ENCODE data around the gene EFNA3. TPM values are rescaled to one million over a fixed set of nuclear protein-coding genes. Genes with fewer than 3 reads are reported as not detected.

Gene EFNA3
- total and polyA plus RNA-seq, 2 of the 4 experiments (the other 2 are of a cell fraction): 0.72 to 1.6 TPM

DNA sequence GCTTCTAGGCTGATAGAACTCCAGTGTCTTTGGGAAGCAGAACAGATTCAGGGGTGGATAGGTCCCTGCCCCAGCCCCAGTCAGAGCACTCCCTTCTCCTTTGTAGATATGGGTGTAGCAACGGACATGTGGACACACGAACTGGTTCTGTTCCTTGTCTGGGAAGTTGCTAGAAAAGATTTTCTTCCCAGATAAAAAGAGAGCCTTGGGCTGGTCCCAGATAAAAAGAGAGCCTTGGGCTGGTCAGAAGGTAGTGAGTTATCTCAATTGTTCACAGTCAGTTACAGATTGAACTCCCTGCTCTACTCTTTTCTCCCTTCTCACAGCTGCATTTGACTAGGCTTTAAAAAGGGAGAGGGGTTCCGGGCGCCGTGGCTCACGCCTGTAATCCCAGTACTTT, 41.6 kb downstream of the EFNA3 start:
- no peak overlapping the region for H2AK5ac ChIP-seq (ENCODE audit: low read depth, low read length)
- no peak overlapping the region for H3K18ac ChIP-seq (ENCODE audit: low read depth, low read length)
- H4K5ac ChIP-seq (ENCODE audit: low read depth, low read length): no peak overlapping the region
- no peak overlapping the region for H2BK120ac ChIP-seq (ENCODE audit: low read depth, low read length)
- no peak overlapping the region for H2AK9ac ChIP-seq (replicated peaks; ENCODE audit: low read depth, low read length, poor library complexity)
- H3K14ac ChIP-seq (replicated peaks; ENCODE audit: low read depth, low read length): no peak overlapping the region
- in situ Hi-C loops (cut with MboI; ENCODE audit: low sequenced_read_pairs): no loop called here
- no peak for ATAC-seq (ENCODE audit: low read depth)
- H3K36me3 ChIP-seq (ENCODE audit: control insufficient read depth, insufficient read depth, low read length): no peaks in the 10 kb centered on the region
- H4K8ac ChIP-seq (ENCODE audit: low read depth in 2 of 2, low read length in 2 of 2): no peak overlapping the region
- no peak overlapping the region for H3K4me3 ChIP-seq (ENCODE audit: insufficient read depth, low read depth, low read length)
- H3K9ac ChIP-seq (ENCODE audit: low read depth, low read length): no peak overlapping the region
- no peaks in the 10 kb centered on the region for H3K9me3 ChIP-seq (ENCODE audit: control insufficient read depth, insufficient read depth, low read length)
- no peak overlapping the region for H2BK20ac ChIP-seq (ENCODE audit: low read depth, low read length)
- H3K9me1 ChIP-seq (ENCODE audit: insufficient read depth, low read length): no peaks in the 10 kb centered on the region; the same call in 1 of the 2 replicates
- H2BK5ac ChIP-seq (ENCODE audit: low read depth, low read length, poor library complexity, severe bottlenecking): no peak overlapping the region
- H3K56ac ChIP-seq (ENCODE audit: extremely low read depth, insufficient read depth, low read length): no peak overlapping the region
- CTCF ChIA-PET: interaction anchor here (0.6 to 1.0 kb wide), 2 partner anchors 17 to 35 kb away, joined by 3 to 4 read pairs; no protein-coding TSS in a partner anchor
- H3K23ac ChIP-seq (ENCODE audit: low read depth, low read length): no peak overlapping the region
- DNase-seq: no peak
- no peak overlapping the region for H3K27ac ChIP-seq (ENCODE audit: insufficient read depth, low read length)
- POLR2A ChIA-PET (ENCODE audit: unreplicated experiment): no interaction called here
- no peak overlapping the region for H3K4me2 ChIP-seq (ENCODE audit: low read depth, low read length)
- peaks cover 1% of the 10 kb centered on the region; the same call in 1 of the 2 replicates for H3K4me1 ChIP-seq (ENCODE audit: control insufficient read depth, insufficient read depth, low read length)
- no peak overlapping the region for H2AFZ ChIP-seq (replicated peaks; ENCODE audit: low read length, poor library complexity)
- H4K91ac ChIP-seq (ENCODE audit: insufficient read depth, low read depth, low read length): no peak overlapping the region
- peaks cover 53% of the 10 kb centered on the region for H3K27me3 ChIP-seq (ENCODE audit: control insufficient read depth, insufficient read depth, low read length)
- intact Hi-C loops (cut with micrococcal nuclease): no loop called here
- BruUV-seq (replicated peaks): no TSS peak
- TF ChIP-seq ELK1 (IDR thresholded peaks at IDR 0.05; ENCODE audit: borderline replicate concordance, low read depth, low read length) (no peak), MAZ (IDR thresholded peaks at IDR 0.05; ENCODE audit: borderline replicate concordance, low read depth, low read length) (no peak), RFX5 (IDR thresholded peaks at IDR 0.05; ENCODE audit: low read depth, low read length) (no peak), MAFK (IDR thresholded peaks at IDR 0.05; ENCODE audit: low read depth, low read length) (no peak), MXI1 (IDR thresholded peaks at IDR 0.05; ENCODE audit: borderline replicate concordance, low read depth, low read length) (no peak), SMC3 (IDR thresholded peaks at IDR 0.05; ENCODE audit: low read depth, low read length) (no peak), POLR2A (IDR thresholded peaks at IDR 0.05; ENCODE audit: low read depth, low read length) (no peak), CEBPB (IDR thresholded peaks at IDR 0.05; ENCODE audit: low read depth, low read length) (no peak), RAD21 (IDR thresholded peaks at IDR 0.05; ENCODE audit: low read length) (no peak), RCOR1 (IDR thresholded peaks at IDR 0.05; ENCODE audit: insufficient replicate concordance, low read length) (no peak), FOS (IDR thresholded peaks at IDR 0.05; ENCODE audit: low read depth, low read length) (no peak), CHD1 (IDR thresholded peaks at IDR 0.05; ENCODE audit: low read depth, low read length) (no peak), BHLHE40 (IDR thresholded peaks at IDR 0.05; ENCODE audit: low read depth, low read length) (no peak), NFE2L2 (IDR thresholded peaks at IDR 0.05; ENCODE audit: low read depth, low read length) (no peak)
- TF ChIP-seq, protein P1, sequence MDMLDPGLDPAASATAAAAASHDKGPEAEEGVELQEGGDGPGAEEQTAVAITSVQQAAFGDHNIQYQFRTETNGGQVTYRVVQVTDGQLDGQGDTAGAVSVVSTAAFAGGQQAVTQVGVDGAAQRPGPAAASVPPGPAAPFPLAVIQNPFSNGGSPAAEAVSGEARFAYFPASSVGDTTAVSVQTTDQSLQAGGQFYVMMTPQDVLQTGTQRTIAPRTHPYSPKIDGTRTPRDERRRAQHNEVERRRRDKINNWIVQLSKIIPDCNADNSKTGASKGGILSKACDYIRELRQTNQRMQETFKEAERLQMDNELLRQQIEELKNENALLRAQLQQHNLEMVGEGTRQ (IDR thresholded peaks at IDR 0.05; ENCODE audit: low read depth, low read length): no peak
- TF ChIP-seq, protein P2, sequence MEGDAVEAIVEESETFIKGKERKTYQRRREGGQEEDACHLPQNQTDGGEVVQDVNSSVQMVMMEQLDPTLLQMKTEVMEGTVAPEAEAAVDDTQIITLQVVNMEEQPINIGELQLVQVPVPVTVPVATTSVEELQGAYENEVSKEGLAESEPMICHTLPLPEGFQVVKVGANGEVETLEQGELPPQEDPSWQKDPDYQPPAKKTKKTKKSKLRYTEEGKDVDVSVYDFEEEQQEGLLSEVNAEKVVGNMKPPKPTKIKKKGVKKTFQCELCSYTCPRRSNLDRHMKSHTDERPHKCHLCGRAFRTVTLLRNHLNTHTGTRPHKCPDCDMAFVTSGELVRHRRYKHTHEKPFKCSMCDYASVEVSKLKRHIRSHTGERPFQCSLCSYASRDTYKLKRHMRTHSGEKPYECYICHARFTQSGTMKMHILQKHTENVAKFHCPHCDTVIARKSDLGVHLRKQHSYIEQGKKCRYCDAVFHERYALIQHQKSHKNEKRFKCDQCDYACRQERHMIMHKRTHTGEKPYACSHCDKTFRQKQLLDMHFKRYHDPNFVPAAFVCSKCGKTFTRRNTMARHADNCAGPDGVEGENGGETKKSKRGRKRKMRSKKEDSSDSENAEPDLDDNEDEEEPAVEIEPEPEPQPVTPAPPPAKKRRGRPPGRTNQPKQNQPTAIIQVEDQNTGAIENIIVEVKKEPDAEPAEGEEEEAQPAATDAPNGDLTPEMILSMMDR (conservative IDR thresholded peaks at IDR 0.05; ENCODE audit: low read depth, low read length): no peak
- WGBS, 2 experiments (ENCODE audit: extremely low coverage in 2 of 2, insufficient read length in 1 of 2): no CpG with 5 or more reads among the region's 6 CpGs
- no peaks in the 10 kb centered on the region for H3K79me1 ChIP-seq (ENCODE audit: low read depth in 1 of 2, low read length in 2 of 2)
- H3K4ac ChIP-seq (ENCODE audit: low read depth, low read length): no peak overlapping the region
- H2BK15ac ChIP-seq (ENCODE audit: low read depth, low read length): no peak overlapping the region
- H4K20me1 ChIP-seq (ENCODE audit: insufficient read depth, low read length): no peaks in the 10 kb centered on the region; the same call in 1 of the 2 replicates
- dilution Hi-C loops (cut with HindIII; ENCODE audit: low sequenced_read_pairs, unreplicated experiment): no loop called here
